HG03520 (cell line): ENCODE data around the gene DGCR2.
"Not testable (repeated sequence)": the region's sequence is repeated elsewhere in the genome, so short reads cannot be mapped to it uniquely, and the experiment has no call there.

Experiments used
- ATAC-seq: cut with Tn5 transposase; IDR thresholded peaks from one replicate; pipeline ENCODE4 v1.9.1; 2021; ENCODE audit warnings: mild to moderate bottlenecking, moderate library complexity; ENCODE audit not compliant: unreplicated experiment

The DGCR2 gene

GRCh38 chr22:18988958-18989357 lies 133.3 kb downstream of the DGCR2 start:
- ATAC-seq: no peak

- no peak for ATAC-seq
Observed at GRCh38 chr22:18987765-18988164, 134.4 kb downstream of the DGCR2 start.

GRCh38 chr22:18987114-18987513 lies 135.1 kb downstream of the DGCR2 start:
- not testable (repeated sequence) for ATAC-seq
